22Rv1 (cell line): ENCODE data around the gene CCDC80.

Experiments used
- H3K27ac ChIP-seq: fragments of 450-650 bp; 2 replicates; pipeline ENCODE4 v1.5.1; 2017
- CTCF ChIP-seq: fragments of 450-650 bp; IDR thresholded peaks from 2 replicates; pipeline ENCODE4 v1.5.1; 2017; ENCODE audit warnings: mild to moderate bottlenecking
- ZFX ChIP-seq: fragments of 450-650 bp; IDR thresholded peaks from 2 replicates; pipeline ENCODE4 v1.6.1; 2017; ENCODE audit warnings: antibody characterized with exemption, borderline replicate concordance

CCDC80 gene

GRCh38 chr3:112623213-112623612, 17.7 kb downstream of the CCDC80 start:
- no peak overlapping the region for H3K27ac ChIP-seq
- TF ChIP-seq CTCF (no peak), ZFX (no peak)

- H3K27ac ChIP-seq: no peak overlapping the region
- TF ChIP-seq CTCF: no peak
- no peak for TF ChIP-seq ZFX
Observed at GRCh38 chr3:112619295-112619694, 21.6 kb downstream of the CCDC80 start.

- TF ChIP-seq CTCF (no peak), ZFX (no peak)
- H3K27ac ChIP-seq: no peak overlapping the region
Observed at GRCh38 chr3:112617285-112617684, 23.7 kb downstream of the CCDC80 start.

GRCh38 chr3:112615989-112616731, 24.8 kb downstream of the CCDC80 start:
- H3K27ac ChIP-seq: no peak overlapping the region
- TF ChIP-seq ZFX: no peak
- TF ChIP-seq CTCF: no peak

- TF ChIP-seq CTCF (no peak), ZFX (no peak)
- H3K27ac ChIP-seq: no peak overlapping the region
Observed at GRCh38 chr3:112611752-112612515, 29.0 kb downstream of the CCDC80 start.

GRCh38 chr3:112610121-112610520, 30.8 kb downstream of the CCDC80 start:
- no peak overlapping the region for H3K27ac ChIP-seq
- no peak for TF ChIP-seq CTCF

GRCh38 chr3:112607863-112608262, 33.1 kb downstream of the CCDC80 start:
- TF ChIP-seq ZFX: no peak
- TF ChIP-seq CTCF: no peak
- H3K27ac ChIP-seq: no peak overlapping the region
